Measurements from ENCODE around the gene DNAH3.

DNAH3 gene

GRCh38 chr16:21186326-21186691 is 35.7 kb upstream of the DNAH3 start:
- no peak for TF ChIP-seq POLR2AphosphoS5 (IDR thresholded peaks at IDR 0.05; ENCODE audit: low read depth, low read length)
- no peak for TF ChIP-seq SIN3A (IDR thresholded peaks at IDR 0.05; ENCODE audit: borderline replicate concordance, insufficient read depth, low read length)
- TF ChIP-seq FOXP2 (optimal IDR thresholded peaks at IDR 0.05; ENCODE audit: borderline replicate concordance, extremely low read depth, extremely low read length, insufficient read depth) = no peak
- no peak for TF ChIP-seq REST (IDR thresholded peaks at IDR 0.05; ENCODE audit: insufficient read depth in 1 of 2, low read depth in 2 of 2, low read length in 2 of 2)
- TF ChIP-seq TAF1 (IDR thresholded peaks at IDR 0.05; ENCODE audit: borderline replicate concordance, insufficient read depth, low read length) = no peak

- no peak for TF ChIP-seq REST (IDR thresholded peaks at IDR 0.05; ENCODE audit: insufficient read depth in 1 of 2, low read depth in 2 of 2, low read length in 2 of 2)
- no peak for TF ChIP-seq FOXP2 (optimal IDR thresholded peaks at IDR 0.05; ENCODE audit: borderline replicate concordance, extremely low read depth, extremely low read length, insufficient read depth)
- TF ChIP-seq TAF1 (IDR thresholded peaks at IDR 0.05; ENCODE audit: borderline replicate concordance, insufficient read depth, low read length) = no peak
- no peak for TF ChIP-seq SIN3A (IDR thresholded peaks at IDR 0.05; ENCODE audit: borderline replicate concordance, insufficient read depth, low read length)
- TF ChIP-seq POLR2AphosphoS5 (IDR thresholded peaks at IDR 0.05; ENCODE audit: low read depth, low read length) = no peak
These were observed 35.1 kb upstream of the DNAH3 start for GRCh38 chr16:21185659-21186325.

- TF ChIP-seq REST (IDR thresholded peaks at IDR 0.05; ENCODE audit: insufficient read depth in 1 of 2, low read depth in 2 of 2, low read length in 2 of 2) (no peak), POLR2AphosphoS5 (IDR thresholded peaks at IDR 0.05; ENCODE audit: low read depth, low read length) (no peak), FOXP2 (optimal IDR thresholded peaks at IDR 0.05; ENCODE audit: borderline replicate concordance, extremely low read depth, extremely low read length, insufficient read depth) (no peak), TAF1 (IDR thresholded peaks at IDR 0.05; ENCODE audit: borderline replicate concordance, insufficient read depth, low read length) (no peak), SIN3A (IDR thresholded peaks at IDR 0.05; ENCODE audit: borderline replicate concordance, insufficient read depth, low read length) (no peak)
These were observed 34.2 kb upstream of the DNAH3 start for GRCh38 chr16:21184834-21185233.

- TF ChIP-seq TAF1 (IDR thresholded peaks at IDR 0.05; ENCODE audit: borderline replicate concordance, insufficient read depth, low read length) (no peak), POLR2AphosphoS5 (IDR thresholded peaks at IDR 0.05; ENCODE audit: low read depth, low read length) (no peak), FOXP2 (optimal IDR thresholded peaks at IDR 0.05; ENCODE audit: borderline replicate concordance, extremely low read depth, extremely low read length, insufficient read depth) (no peak), SIN3A (IDR thresholded peaks at IDR 0.05; ENCODE audit: borderline replicate concordance, insufficient read depth, low read length) (no peak), REST (IDR thresholded peaks at IDR 0.05; ENCODE audit: insufficient read depth in 1 of 2, low read depth in 2 of 2, low read length in 2 of 2) (no peak)
These were observed 33.3 kb upstream of the DNAH3 start for GRCh38 chr16:21183995-21184394.
